Glutamatergic neuron (in vitro differentiated cells): Measurements from ENCODE around the gene LRP1B. TPM values are rescaled to one million over a fixed set of nuclear protein-coding genes. Genes with fewer than 3 reads are reported as not detected.

ENCODE experiments used
- DNase-seq: peaks from one replicate; pipeline ENCODE4 v3.0.0; 2022
- H3K27ac Mint-ChIP-seq: one replicate; pipeline ENCODE4 v1.8.0; 2020; ENCODE audit warnings: mild to moderate bottlenecking, mixed read lengths, inconsistent platforms; ENCODE audit not compliant: unreplicated experiment
- H3K27me3 Mint-ChIP-seq: one replicate; pipeline ENCODE4 v1.8.0; 2020; ENCODE audit warnings: mild to moderate bottlenecking, moderate library complexity, mixed read lengths, inconsistent platforms; ENCODE audit not compliant: unreplicated experiment
- H3K36me3 Mint-ChIP-seq: one replicate; pipeline ENCODE4 v1.8.0; 2020; ENCODE audit warnings: mild to moderate bottlenecking, mixed read lengths, inconsistent platforms; ENCODE audit not compliant: unreplicated experiment
- H3K4me1 Mint-ChIP-seq: one replicate; pipeline ENCODE4 v1.8.0; 2020; ENCODE audit warnings: mild to moderate bottlenecking, low read depth, mixed read lengths, inconsistent platforms; ENCODE audit not compliant: unreplicated experiment
- H3K4me3 Mint-ChIP-seq: one replicate; pipeline ENCODE4 v1.8.0; 2020; ENCODE audit warnings: mild to moderate bottlenecking, mixed read lengths, inconsistent platforms; ENCODE audit not compliant: unreplicated experiment
- H3K9me3 Mint-ChIP-seq: one replicate; pipeline ENCODE4 v1.8.0; 2020; ENCODE audit warnings: mild to moderate bottlenecking, moderate library complexity, mixed read lengths, inconsistent platforms; ENCODE audit not compliant: unreplicated experiment
- CTCF ChIP-seq: fragments of 200-600 bp; sonication (generic); IDR thresholded peaks from one replicate; pipeline ENCODE4 v1.5.0; 2021; ENCODE audit not compliant: partially characterized antibody, unreplicated experiment
- total RNA-seq: library from RNA; stranded (reverse); fragmentation: NEBNext Ultra II Directional; extraction: Animal tissue kit (Norgen Biotek cat#: 25700); gene quantifications from one replicate; pipeline ENCODE4 v1.2.1, GENCODE V29; 2021; ENCODE audit not compliant: unreplicated experiment

The LRP1B gene
- total RNA-seq, 1 donor from 2014 or later: 28.7 TPM

GRCh38 chr2:140667203-140667602 is 1463.6 kb downstream of the LRP1B start:
- no peak for DNase-seq
- Mint-ChIP-seq H3K9me3 (peaks cover 8% of the 10 kb centered on the region), H3K27me3 (peaks cover 2% of the 10 kb centered on the region), H3K27ac (no peak overlapping the region), H3K4me1 (peaks cover 5% of the 10 kb centered on the region), H3K36me3 (peaks cover 4% of the 10 kb centered on the region), H3K4me3 (no peak overlapping the region)
- TF ChIP-seq CTCF: no peak

GRCh38 chr2:140662504-140662903 is 1468.3 kb downstream of the LRP1B start:
- H3K4me3 Mint-ChIP-seq: no peak overlapping the region
- DNase-seq: no peak
- TF ChIP-seq CTCF: no peak
- H3K36me3 Mint-ChIP-seq: no peaks in the 10 kb centered on the region
- no peaks in the 10 kb centered on the region for H3K27me3 Mint-ChIP-seq
- H3K4me1 Mint-ChIP-seq: peaks cover 9% of the 10 kb centered on the region
- H3K9me3 Mint-ChIP-seq: no peaks in the 10 kb centered on the region
- no peak overlapping the region for H3K27ac Mint-ChIP-seq

- DNase-seq: no peak
- Mint-ChIP-seq H3K4me3 (no peak overlapping the region), H3K36me3 (no peaks in the 10 kb centered on the region), H3K27me3 (no peaks in the 10 kb centered on the region), H3K4me1 (peaks cover 14% of the 10 kb centered on the region), H3K9me3 (no peaks in the 10 kb centered on the region), H3K27ac (no peak overlapping the region)
- TF ChIP-seq CTCF: no peak
Observed at GRCh38 chr2:140658760-140659692, 1471.8 kb downstream of the LRP1B start.

GRCh38 chr2:140657657-140658056 is 1473.2 kb downstream of the LRP1B start:
- Mint-ChIP-seq H3K9me3 (no peaks in the 10 kb centered on the region), H3K27me3 (no peaks in the 10 kb centered on the region), H3K4me3 (no peak overlapping the region), H3K27ac (no peak overlapping the region), H3K36me3 (no peaks in the 10 kb centered on the region), H3K4me1 (peaks cover 14% of the 10 kb centered on the region)
- no peak for TF ChIP-seq CTCF
- DNase-seq: no peak

GRCh38 chr2:140654565-140654964 is 1476.3 kb downstream of the LRP1B start:
- Mint-ChIP-seq H3K4me1 (peaks cover 13% of the 10 kb centered on the region), H3K27me3 (no peaks in the 10 kb centered on the region), H3K4me3 (no peak overlapping the region), H3K9me3 (no peaks in the 10 kb centered on the region), H3K36me3 (no peaks in the 10 kb centered on the region), H3K27ac (peak overlapping the region; percentile 77)
- TF ChIP-seq CTCF: no peak
- no peak for DNase-seq
